Neural crest cell (in vitro differentiated cells): ENCODE data around the gene FUT9. TPM values are rescaled to one million over a fixed set of nuclear protein-coding genes. Genes with fewer than 3 reads are reported as not detected.

ENCODE experiments used
- DNase-seq: peaks from one replicate; pipeline ENCODE4 v3.0.0; 2021; ENCODE audit warnings: low read depth, mixed read lengths, low spot score
- H3K27ac Mint-ChIP-seq: one replicate; pipeline ENCODE4 v1.8.0; 2021; ENCODE audit warnings: mild to moderate bottlenecking, mixed read lengths; ENCODE audit not compliant: unreplicated experiment
- H3K27me3 Mint-ChIP-seq: 2 replicates; pipeline ENCODE4 v1.8.0; 2021; ENCODE audit warnings: low read depth, mild to moderate bottlenecking, mixed read lengths
- H3K36me3 Mint-ChIP-seq: 2 replicates; pipeline ENCODE4 v1.8.0; 2021; ENCODE audit warnings: low read depth, mild to moderate bottlenecking, mixed read lengths
- H3K4me1 Mint-ChIP-seq: 2 replicates; pipeline ENCODE4 v1.8.0; 2021; ENCODE audit warnings: mixed read lengths
- H3K4me3 Mint-ChIP-seq: one replicate; pipeline ENCODE4 v1.8.0; 2021; ENCODE audit warnings: mild to moderate bottlenecking, mixed read lengths
- H3K9me3 Mint-ChIP-seq: 2 replicates; pipeline ENCODE4 v1.8.0; 2021; ENCODE audit warnings: mixed read lengths
- CTCF ChIP-seq: fragments of 200-600 bp; sonication (generic); conservative IDR thresholded peaks from 2 replicates; pipeline ENCODE4 v1.5.0; 2021; ENCODE audit warnings: antibody characterized with exemption, mild to moderate bottlenecking
- total RNA-seq: library from RNA; stranded (reverse); gene quantifications from 2 replicates; pipeline ENCODE4 v1.2.1, GENCODE V29; 2021

The FUT9 gene
- total RNA-seq, 1 donor from 2014 or later: 2.2 TPM

- TF ChIP-seq CTCF: no peak
- H3K36me3 Mint-ChIP-seq: no peaks in the 10 kb centered on the region
Measured at GRCh38 chr6:96234444-96234843, 218.7 kb downstream of the FUT9 start.

GRCh38 chr6:96235927-96236326 is 220.2 kb downstream of the FUT9 start:
- no peak for TF ChIP-seq CTCF
- H3K4me3 Mint-ChIP-seq: no peak overlapping the region
- no peak overlapping the region for H3K27ac Mint-ChIP-seq
- H3K4me1 Mint-ChIP-seq: no peaks in the 10 kb centered on the region
- no peaks in the 10 kb centered on the region for H3K9me3 Mint-ChIP-seq
- no peak for DNase-seq
- no peaks in the 10 kb centered on the region for H3K27me3 Mint-ChIP-seq
- no peaks in the 10 kb centered on the region for H3K36me3 Mint-ChIP-seq

More at GRCh38 chr6:96234444-96234843, 218.7 kb downstream of the FUT9 start:
- no peak overlapping the region for H3K27ac Mint-ChIP-seq
- no peak for DNase-seq
- H3K4me3 Mint-ChIP-seq: no peak overlapping the region
- H3K4me1 Mint-ChIP-seq: no peaks in the 10 kb centered on the region
- no peaks in the 10 kb centered on the region for H3K9me3 Mint-ChIP-seq
- no peaks in the 10 kb centered on the region for H3K27me3 Mint-ChIP-seq

DNA sequence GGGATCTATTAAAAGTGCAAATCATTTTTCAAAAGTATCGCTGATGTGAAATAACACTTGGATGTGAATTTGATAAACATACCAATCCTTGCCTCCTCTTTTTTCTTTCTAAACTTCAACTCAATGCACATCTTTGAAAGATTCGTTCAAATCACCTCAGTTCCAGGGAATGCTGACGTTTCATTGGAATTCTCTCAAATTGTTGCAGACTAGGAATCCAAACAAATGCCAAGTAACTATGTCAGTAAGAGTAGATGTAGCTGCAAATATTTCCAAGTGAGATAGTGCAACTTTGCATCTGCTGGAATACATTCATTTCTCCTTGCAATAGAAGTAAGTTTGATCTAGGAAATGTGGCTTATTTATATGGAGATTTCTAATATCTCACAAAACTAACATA is 220.7 kb downstream of the FUT9 start:
- no peak overlapping the region for H3K4me3 Mint-ChIP-seq
- H3K27me3 Mint-ChIP-seq: no peaks in the 10 kb centered on the region
- no peaks in the 10 kb centered on the region for H3K4me1 Mint-ChIP-seq
- DNase-seq: no peak
- H3K9me3 Mint-ChIP-seq: no peaks in the 10 kb centered on the region
- no peak for TF ChIP-seq CTCF
- no peaks in the 10 kb centered on the region for H3K36me3 Mint-ChIP-seq
- H3K27ac Mint-ChIP-seq: no peak overlapping the region

- Mint-ChIP-seq H3K9me3 (no peaks in the 10 kb centered on the region), H3K4me1 (no peaks in the 10 kb centered on the region), H3K27ac (no peak overlapping the region), H3K36me3 (no peaks in the 10 kb centered on the region), H3K27me3 (no peaks in the 10 kb centered on the region), H3K4me3 (no peak overlapping the region)
- no peak for DNase-seq
- TF ChIP-seq CTCF: no peak
Measured at GRCh38 chr6:96237638-96238347, 222.0 kb downstream of the FUT9 start.

DNA sequence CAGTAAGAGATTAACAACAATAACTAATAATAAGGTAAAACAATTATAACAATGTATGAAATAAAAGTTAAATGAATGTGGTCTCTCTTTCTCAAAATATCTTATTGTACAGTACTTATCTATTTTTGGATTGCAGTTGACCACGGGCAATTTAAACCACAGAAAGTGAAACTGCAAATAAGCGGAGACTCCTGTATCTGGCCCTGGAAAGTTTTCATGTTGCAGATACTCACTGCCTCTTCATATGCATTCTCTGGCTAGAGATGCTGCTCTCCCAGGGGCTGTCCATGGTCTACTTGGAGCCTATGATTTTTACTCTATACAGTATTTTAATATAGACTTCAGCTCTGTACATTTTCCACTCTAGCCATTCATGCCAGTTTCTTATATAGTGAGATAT is 230.8 kb downstream of the FUT9 start:
- TF ChIP-seq CTCF: no peak
- H3K27ac Mint-ChIP-seq: no peak overlapping the region
- no peaks in the 10 kb centered on the region for H3K36me3 Mint-ChIP-seq
- no peaks in the 10 kb centered on the region for H3K4me1 Mint-ChIP-seq
- no peaks in the 10 kb centered on the region for H3K27me3 Mint-ChIP-seq
- no peak for DNase-seq
- no peaks in the 10 kb centered on the region for H3K9me3 Mint-ChIP-seq
- no peak overlapping the region for H3K4me3 Mint-ChIP-seq
